ENCODE data around the gene PRSS1. TPM values are rescaled to one million over a fixed set of nuclear protein-coding genes. Genes with fewer than 3 reads are reported as not detected.
"Not testable (repeated sequence)": the region's sequence is repeated elsewhere in the genome, so short reads cannot be mapped to it uniquely, and the experiment has no call there.

Gene PRSS1
- total and polyA plus RNA-seq, 2 donors, result 3.0 TPM; not detected in 1

GRCh38 chr7:142772051-142772450 lies 22.8 kb downstream of the PRSS1 start:
- Histone ChIP-seq H3K4me1 (ENCODE audit: insufficient read depth) (no peaks in the 10 kb centered on the region), H3K4me3 (ENCODE audit: low read depth, low read length) (no peak overlapping the region), H3K36me3 (ENCODE audit: insufficient read depth) (no peaks in the 10 kb centered on the region), H3K27ac (ENCODE audit: low read depth) (no peak overlapping the region)
- DNase-seq (ENCODE audit: extremely low spot score), result no peak
- 45% methylated on average over 6 of the region's 6 CpGs for WGBS

- H3K4me3 ChIP-seq (ENCODE audit: low read depth, low read length), result no peak overlapping the region
- no peak for DNase-seq (ENCODE audit: extremely low spot score)
- no peaks in the 10 kb centered on the region for H3K36me3 ChIP-seq (ENCODE audit: insufficient read depth)
- H3K27ac ChIP-seq (ENCODE audit: low read depth), result no peak overlapping the region
- H3K4me1 ChIP-seq (ENCODE audit: insufficient read depth), result no peaks in the 10 kb centered on the region
Measured at GRCh38 chr7:142772673-142773072, 23.4 kb downstream of the PRSS1 start.

- Histone ChIP-seq H3K36me3 (ENCODE audit: insufficient read depth) (no peaks in the 10 kb centered on the region), H3K27ac (ENCODE audit: low read depth) (no peak overlapping the region), H3K4me1 (ENCODE audit: insufficient read depth) (no peaks in the 10 kb centered on the region), H3K4me3 (ENCODE audit: low read depth, low read length) (no peak overlapping the region)
- no peak for DNase-seq (ENCODE audit: extremely low spot score)
- WGBS, result 77% methylated on average over 12 of the region's 12 CpGs
Measured at GRCh38 chr7:142773230-142773629, 24.0 kb downstream of the PRSS1 start.

- no peaks in the 10 kb centered on the region for H3K36me3 ChIP-seq (ENCODE audit: insufficient read depth)
- DNase-seq (ENCODE audit: extremely low spot score), result no peak
- no peak overlapping the region for H3K27ac ChIP-seq (ENCODE audit: low read depth)
- H3K4me3 ChIP-seq (ENCODE audit: low read depth, low read length), result no peak overlapping the region
- H3K4me1 ChIP-seq (ENCODE audit: insufficient read depth), result no peaks in the 10 kb centered on the region
- WGBS, result 63% methylated on average over 4 of the region's 4 CpGs
Measured at GRCh38 chr7:142773937-142774744, 24.9 kb downstream of the PRSS1 start.

- DNase-seq (ENCODE audit: extremely low spot score), result no peak
- Histone ChIP-seq H3K36me3 (ENCODE audit: insufficient read depth) (no peaks in the 10 kb centered on the region), H3K4me3 (ENCODE audit: low read depth, low read length) (no peak overlapping the region), H3K4me1 (ENCODE audit: insufficient read depth) (no peaks in the 10 kb centered on the region), H3K27ac (ENCODE audit: low read depth) (no peak overlapping the region)
- WGBS, result 47% methylated on average over 8 of the region's 8 CpGs
Measured at GRCh38 chr7:142774826-142775225, 25.6 kb downstream of the PRSS1 start.

GRCh38 chr7:142775351-142776115 lies 26.3 kb downstream of the PRSS1 start:
- H3K27ac ChIP-seq (ENCODE audit: low read depth); H3K36me3 ChIP-seq (ENCODE audit: insufficient read depth); H3K4me1 ChIP-seq (ENCODE audit: insufficient read depth); DNase-seq (ENCODE audit: extremely low spot score); H3K4me3 ChIP-seq (ENCODE audit: low read depth, low read length): not testable (repeated sequence)
- 67% methylated on average over 6 of the region's 6 CpGs for WGBS

GRCh38 chr7:142776206-142776844 lies 27.1 kb downstream of the PRSS1 start:
- H3K27ac ChIP-seq (ENCODE audit: low read depth), result no peak overlapping the region
- H3K4me1 ChIP-seq (ENCODE audit: insufficient read depth), result no peaks in the 10 kb centered on the region
- no peak for DNase-seq (ENCODE audit: extremely low spot score)
- H3K4me3 ChIP-seq (ENCODE audit: low read depth, low read length), result no peak overlapping the region
- no peaks in the 10 kb centered on the region for H3K36me3 ChIP-seq (ENCODE audit: insufficient read depth)
- WGBS, result 65% methylated on average over 9 of the region's 9 CpGs

GRCh38 chr7:142776845-142777225 lies 27.6 kb downstream of the PRSS1 start:
- H3K4me1 ChIP-seq (ENCODE audit: insufficient read depth); H3K36me3 ChIP-seq (ENCODE audit: insufficient read depth); H3K4me3 ChIP-seq (ENCODE audit: low read depth, low read length); DNase-seq (ENCODE audit: extremely low spot score); H3K27ac ChIP-seq (ENCODE audit: low read depth): not testable (repeated sequence)
- WGBS, result 94% methylated on average over 2 of the region's 2 CpGs

GRCh38 chr7:142777318-142777717 lies 28.0 kb downstream of the PRSS1 start:
- Histone ChIP-seq H3K27ac (ENCODE audit: low read depth) (no peak overlapping the region), H3K4me1 (ENCODE audit: insufficient read depth) (no peaks in the 10 kb centered on the region), H3K4me3 (ENCODE audit: low read depth, low read length) (no peak overlapping the region), H3K36me3 (ENCODE audit: insufficient read depth) (no peaks in the 10 kb centered on the region)
- DNase-seq (ENCODE audit: extremely low spot score), result no peak
- 97% methylated on average over 2 of the region's 2 CpGs for WGBS

GRCh38 chr7:142782922-142783900 lies 33.9 kb downstream of the PRSS1 start:
- DNase-seq (ENCODE audit: extremely low spot score), result peak; percentile 82
- no peaks in the 10 kb centered on the region for H3K36me3 ChIP-seq (ENCODE audit: insufficient read depth)
- H3K4me3 ChIP-seq (ENCODE audit: low read depth, low read length), result no peak overlapping the region
- no peaks in the 10 kb centered on the region for H3K4me1 ChIP-seq (ENCODE audit: insufficient read depth)
- 8% methylated on average over 32 of the region's 32 CpGs for WGBS
- no peak overlapping the region for H3K27ac ChIP-seq (ENCODE audit: low read depth)

GRCh38 chr7:142784096-142784495 lies 34.8 kb downstream of the PRSS1 start:
- Histone ChIP-seq H3K4me1 (ENCODE audit: insufficient read depth) (no peaks in the 10 kb centered on the region), H3K27ac (ENCODE audit: low read depth) (no peak overlapping the region), H3K4me3 (ENCODE audit: low read depth, low read length) (no peak overlapping the region), H3K36me3 (ENCODE audit: insufficient read depth) (no peaks in the 10 kb centered on the region)
- no peak for DNase-seq (ENCODE audit: extremely low spot score)
- WGBS, result 79% methylated on average over 7 of the region's 7 CpGs

- Histone ChIP-seq H3K27ac (ENCODE audit: low read depth) (no peak overlapping the region), H3K36me3 (ENCODE audit: insufficient read depth) (no peaks in the 10 kb centered on the region), H3K4me3 (ENCODE audit: low read depth, low read length) (no peak overlapping the region), H3K4me1 (ENCODE audit: insufficient read depth) (no peaks in the 10 kb centered on the region)
- 79% methylated on average over 8 of the region's 8 CpGs for WGBS
- DNase-seq (ENCODE audit: extremely low spot score), result no peak
Measured at GRCh38 chr7:142784716-142785115, 35.4 kb downstream of the PRSS1 start.

- no peak overlapping the region for H3K27ac ChIP-seq (ENCODE audit: low read depth)
- 71% methylated on average over 8 of the region's 8 CpGs for WGBS
- no peak overlapping the region for H3K4me3 ChIP-seq (ENCODE audit: low read depth, low read length)
- H3K4me1 ChIP-seq (ENCODE audit: insufficient read depth), result no peaks in the 10 kb centered on the region
- no peaks in the 10 kb centered on the region for H3K36me3 ChIP-seq (ENCODE audit: insufficient read depth)
- no peak for DNase-seq (ENCODE audit: extremely low spot score)
Measured at GRCh38 chr7:142785841-142786250, 36.6 kb downstream of the PRSS1 start.

All from urinary bladder (tissue), 4 donors.